ENCODE results near the gene TULP1.

Gene TULP1

GRCh38 chr6:35496841-35497570 lies 15.7 kb downstream of the TULP1 start, which contains the start of gene TEAD3:
Gene TEAD3 (minus strand): TSS chr6:35497079.
- DNase-seq (ENCODE audit: low spot score) = no peak

- no peak for DNase-seq (ENCODE audit: low spot score)
Measured at GRCh38 chr6:35496036-35496840, 16.5 kb downstream of the TULP1 start.

GRCh38 chr6:35495258-35496035 lies 17.2 kb downstream of the TULP1 start:
- DNase-seq (ENCODE audit: low spot score) = no peak

- DNase-seq (ENCODE audit: low spot score) = no peak
Measured at GRCh38 chr6:35494161-35494563, 18.5 kb downstream of the TULP1 start.

- no peak for DNase-seq (ENCODE audit: low spot score)
Measured at GRCh38 chr6:35493307-35493983, 19.3 kb downstream of the TULP1 start.

- no peak for DNase-seq (ENCODE audit: low spot score)
Measured at GRCh38 chr6:35492974-35493284, 19.8 kb downstream of the TULP1 start.

- DNase-seq (ENCODE audit: low spot score) = no peak
Measured at GRCh38 chr6:35492258-35492973, 20.3 kb downstream of the TULP1 start.

GRCh38 chr6:35491558-35492257 lies 21.0 kb downstream of the TULP1 start:
- no peak for DNase-seq (ENCODE audit: low spot score)

GRCh38 chr6:35490821-35491557 lies 21.7 kb downstream of the TULP1 start:
- DNase-seq (ENCODE audit: low spot score) = no peak

GRCh38 chr6:35489995-35490791 lies 22.5 kb downstream of the TULP1 start:
- DNase-seq (ENCODE audit: low spot score) = no peak

- no peak for DNase-seq (ENCODE audit: low spot score)
Measured at GRCh38 chr6:35489066-35489465, 23.6 kb downstream of the TULP1 start.

GRCh38 chr6:35488517-35488862 lies 24.2 kb downstream of the TULP1 start:
- DNase-seq (ENCODE audit: low spot score) = no peak

- DNase-seq (ENCODE audit: low spot score) = no peak
Measured at GRCh38 chr6:35487658-35488516, 24.8 kb downstream of the TULP1 start.

GRCh38 chr6:35486005-35486925 lies 26.4 kb downstream of the TULP1 start:
- no peak for DNase-seq (ENCODE audit: low spot score)

GRCh38 chr6:35485402-35485877 lies 27.3 kb downstream of the TULP1 start:
- DNase-seq (ENCODE audit: low spot score) = no peak

- DNase-seq (ENCODE audit: low spot score) = no peak
Measured at GRCh38 chr6:35484921-35485392, 27.7 kb downstream of the TULP1 start.

Measured in activated CD4-positive, alpha-beta T cell treated with anti-CD3 and anti-CD28 coated beads, Interleukin-2, Interleukin-4, amounts not matched to agents 100 ng/mL and 50 ng/mL, durations not matched to agents 16 hours and 8 hours (primary cell).